ENCODE data around the gene PITX3.

PITX3 gene

DNA sequence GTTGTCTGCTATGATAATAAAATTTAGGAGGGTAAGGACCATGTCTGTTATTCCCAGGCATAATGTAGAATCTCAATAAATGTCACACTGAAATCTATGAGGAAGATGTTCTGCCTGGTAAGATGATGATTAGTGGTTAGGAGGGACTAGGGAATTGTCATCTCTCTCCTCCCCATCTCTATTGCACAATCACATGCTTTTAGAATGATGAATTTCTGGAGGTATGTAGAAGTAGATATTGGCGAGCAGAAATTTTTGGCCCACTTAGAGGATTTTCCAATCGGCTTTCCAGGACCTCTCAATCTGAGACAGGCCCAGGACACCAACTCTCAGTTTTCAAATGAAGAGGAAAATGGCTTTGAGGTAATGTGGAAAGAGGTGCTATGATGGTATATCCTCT is 2.0 kb upstream of the PITX3 start:
- Mint-ChIP-seq H3K4me1 (ENCODE audit: low read depth) (peaks cover 47% of the 10 kb centered on the region), H3K4me3 (no peak overlapping the region), H3K27ac (no peak overlapping the region)

DNA sequence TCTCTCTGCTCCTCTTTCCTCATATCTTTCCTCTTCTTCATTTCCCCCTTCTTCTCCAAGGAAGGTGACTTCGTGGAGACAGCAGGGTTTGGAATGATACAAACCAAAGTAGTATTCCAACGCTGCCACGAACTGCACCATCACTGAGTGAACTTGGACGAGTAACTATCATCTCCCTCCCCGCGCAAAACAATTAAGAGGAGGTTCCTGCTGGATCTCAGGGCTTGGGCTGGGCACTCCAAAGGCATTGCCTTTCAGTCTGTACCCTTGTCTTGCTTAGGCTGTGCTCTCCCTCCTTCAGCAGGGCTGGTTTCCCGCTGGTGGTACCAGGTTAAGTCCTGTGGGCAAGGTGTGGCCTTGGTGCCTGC is 790 bp upstream of the PITX3 start:
- peak overlapping the region; percentile 76 for H3K4me3 Mint-ChIP-seq
- peak overlapping the region; percentile 4 for H3K27ac Mint-ChIP-seq

More for the DNA sequence above, 2.0 kb upstream of the PITX3 start:
- no peak for DNase-seq
- Mint-ChIP-seq H3K36me3 (ENCODE audit: low read depth) (peaks cover 28% of the 10 kb centered on the region), H3K9me3 (no peaks in the 10 kb centered on the region), H3K27me3 (peaks cover 50% of the 10 kb centered on the region)

DNA sequence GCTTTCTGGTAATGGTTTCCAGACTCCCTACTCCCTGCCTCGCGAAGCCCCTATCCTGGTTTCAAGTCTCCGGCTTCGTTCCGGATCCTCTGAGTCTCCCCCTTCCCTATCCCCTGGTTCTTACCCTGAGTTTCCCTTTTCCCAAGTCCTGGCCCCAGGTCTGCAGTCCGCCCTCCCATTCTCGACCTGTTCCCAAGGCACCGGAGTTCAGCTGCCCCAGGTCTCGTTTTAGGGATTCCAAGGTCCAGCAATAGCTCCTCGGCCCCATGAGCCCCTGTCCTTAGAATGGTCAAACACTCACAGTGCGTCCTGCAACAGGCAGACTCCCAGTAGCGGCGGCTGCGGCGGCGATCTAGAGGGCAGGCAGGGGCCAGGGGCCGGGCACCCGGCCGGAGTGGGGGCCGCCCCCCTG is 274 bp downstream of the PITX3 start:
- Mint-ChIP-seq H3K27ac (no peak overlapping the region), H3K36me3 (ENCODE audit: low read depth) (peaks cover 6% of the 10 kb centered on the region), H3K9me3 (no peaks in the 10 kb centered on the region), H3K4me1 (ENCODE audit: low read depth) (peaks cover 24% of the 10 kb centered on the region), H3K4me3 (peak overlapping the region; percentile 63), H3K27me3 (peaks cover 54% of the 10 kb centered on the region)
- no peak for DNase-seq

More for the DNA sequence above, 790 bp upstream of the PITX3 start:
- peaks cover 16% of the 10 kb centered on the region for H3K36me3 Mint-ChIP-seq (ENCODE audit: low read depth)
- peaks cover 51% of the 10 kb centered on the region for H3K27me3 Mint-ChIP-seq
- no peak for DNase-seq
- peaks cover 35% of the 10 kb centered on the region for H3K4me1 Mint-ChIP-seq (ENCODE audit: low read depth)
- no peaks in the 10 kb centered on the region for H3K9me3 Mint-ChIP-seq

DNA sequence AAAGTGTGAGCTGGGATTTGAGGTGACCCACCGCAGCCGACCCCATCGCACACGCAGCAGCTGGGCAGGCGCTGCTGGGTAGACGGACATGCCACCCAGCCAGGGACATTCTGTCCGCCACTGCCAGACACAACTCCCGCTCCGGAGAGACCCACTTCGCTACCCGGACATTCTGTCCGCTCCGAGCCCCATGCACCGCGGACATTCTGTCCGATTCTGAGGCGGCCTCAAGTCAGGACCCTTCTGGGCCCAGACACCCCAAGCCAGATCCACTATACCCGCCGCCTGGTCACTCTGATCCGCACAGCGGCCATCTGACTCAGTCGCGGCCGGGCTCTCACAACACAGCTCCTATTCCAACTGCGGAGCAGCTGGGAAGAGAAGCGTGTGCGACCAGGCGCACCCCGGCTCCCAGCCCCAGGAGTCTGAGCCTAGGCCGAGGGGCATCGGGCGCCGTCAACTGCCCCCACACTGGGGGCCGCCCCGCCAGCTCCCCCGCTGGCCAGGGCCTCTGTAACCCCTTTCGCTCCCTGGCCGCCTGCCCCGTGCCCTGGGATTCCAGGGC is 763 bp downstream of the PITX3 start:
- DNase-seq = no peak
- H3K4me1 Mint-ChIP-seq (ENCODE audit: low read depth) = peaks cover 24% of the 10 kb centered on the region
- H3K36me3 Mint-ChIP-seq (ENCODE audit: low read depth) = peaks cover 2% of the 10 kb centered on the region
- H3K27me3 Mint-ChIP-seq = peaks cover 56% of the 10 kb centered on the region
- peak overlapping the region; percentile 63 for H3K4me3 Mint-ChIP-seq
- H3K9me3 Mint-ChIP-seq = no peaks in the 10 kb centered on the region
- no peak overlapping the region for H3K27ac Mint-ChIP-seq

DNA sequence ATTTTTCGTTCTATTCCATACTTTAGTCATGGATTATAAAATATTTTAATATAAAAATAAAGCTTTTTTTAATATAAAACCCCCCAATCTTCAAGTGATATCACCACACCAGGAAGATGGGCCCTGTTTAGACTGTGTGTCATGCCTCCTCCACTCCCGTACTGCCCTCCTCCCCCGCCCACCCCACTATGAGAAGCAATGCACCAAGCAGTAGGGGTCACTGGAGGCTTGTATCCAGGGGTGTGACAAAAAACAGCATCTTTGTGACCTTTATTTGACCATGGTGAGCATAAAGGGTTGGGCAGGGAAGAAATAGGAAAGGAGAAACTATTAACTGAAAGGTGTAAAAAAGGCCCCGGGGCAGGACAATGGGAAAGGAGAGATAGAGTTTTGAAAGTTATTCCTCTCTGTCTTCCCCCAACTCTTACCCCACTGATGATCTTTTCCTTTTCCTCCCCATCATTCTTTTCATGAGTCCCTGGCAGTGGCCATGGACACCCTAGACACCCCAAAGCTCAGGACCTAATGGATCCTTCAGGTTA is 3.5 kb downstream of the PITX3 start:
- no peaks in the 10 kb centered on the region for H3K9me3 Mint-ChIP-seq
- H3K27me3 Mint-ChIP-seq = peaks cover 56% of the 10 kb centered on the region
- no peak overlapping the region for H3K4me3 Mint-ChIP-seq
- peaks cover 15% of the 10 kb centered on the region for H3K4me1 Mint-ChIP-seq (ENCODE audit: low read depth)
- H3K27ac Mint-ChIP-seq = no peak overlapping the region
- no peak for DNase-seq
- H3K36me3 Mint-ChIP-seq (ENCODE audit: low read depth) = no peaks in the 10 kb centered on the region

DNA sequence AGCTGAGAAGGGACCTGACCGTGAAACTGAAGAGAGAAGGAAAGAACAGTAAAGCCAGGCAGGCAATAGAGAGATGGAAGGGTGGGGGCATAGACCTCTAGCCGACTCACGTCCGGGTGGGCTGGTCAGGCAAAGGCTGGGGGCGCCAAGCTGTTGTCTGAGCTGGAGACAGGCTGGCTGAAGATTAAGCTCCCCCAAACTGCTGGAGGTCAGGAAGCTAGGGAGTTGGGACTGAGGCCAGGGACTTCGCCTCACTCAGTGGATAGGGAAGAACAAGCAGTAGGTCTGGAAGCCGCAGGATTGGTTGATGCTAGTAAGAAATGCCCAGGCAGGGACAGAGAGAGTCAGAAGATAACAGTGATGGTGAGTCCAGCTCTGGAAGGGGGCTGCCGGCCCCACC is 5.3 kb downstream of the PITX3 start:
- DNase-seq = no peak
- Mint-ChIP-seq H3K27ac (no peak overlapping the region), H3K36me3 (ENCODE audit: low read depth) (no peaks in the 10 kb centered on the region), H3K4me3 (no peak overlapping the region), H3K9me3 (no peaks in the 10 kb centered on the region), H3K27me3 (peaks cover 54% of the 10 kb centered on the region), H3K4me1 (ENCODE audit: low read depth) (peaks cover 10% of the 10 kb centered on the region)

DNA sequence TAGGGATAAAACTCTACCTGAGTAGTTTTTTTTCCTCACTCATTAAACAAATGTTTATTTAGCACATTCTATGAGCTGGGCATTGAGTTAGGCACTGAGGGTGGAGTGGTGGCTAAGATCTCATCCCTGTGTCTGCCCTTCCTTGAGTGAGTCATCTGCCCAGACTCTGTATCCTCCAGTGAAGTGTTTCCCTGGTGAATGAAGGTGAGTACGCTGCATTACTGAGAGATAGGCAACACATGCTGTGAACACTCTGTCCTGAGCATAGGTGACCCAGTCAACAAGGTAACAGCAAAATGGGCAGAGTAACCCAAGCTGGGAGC is 5.8 kb downstream of the PITX3 start:
- Mint-ChIP-seq H3K4me3 (no peak overlapping the region), H3K4me1 (ENCODE audit: low read depth) (peaks cover 8% of the 10 kb centered on the region), H3K36me3 (ENCODE audit: low read depth) (no peaks in the 10 kb centered on the region), H3K27me3 (peaks cover 55% of the 10 kb centered on the region), H3K27ac (no peak overlapping the region), H3K9me3 (no peaks in the 10 kb centered on the region)
- no peak for DNase-seq

DNA sequence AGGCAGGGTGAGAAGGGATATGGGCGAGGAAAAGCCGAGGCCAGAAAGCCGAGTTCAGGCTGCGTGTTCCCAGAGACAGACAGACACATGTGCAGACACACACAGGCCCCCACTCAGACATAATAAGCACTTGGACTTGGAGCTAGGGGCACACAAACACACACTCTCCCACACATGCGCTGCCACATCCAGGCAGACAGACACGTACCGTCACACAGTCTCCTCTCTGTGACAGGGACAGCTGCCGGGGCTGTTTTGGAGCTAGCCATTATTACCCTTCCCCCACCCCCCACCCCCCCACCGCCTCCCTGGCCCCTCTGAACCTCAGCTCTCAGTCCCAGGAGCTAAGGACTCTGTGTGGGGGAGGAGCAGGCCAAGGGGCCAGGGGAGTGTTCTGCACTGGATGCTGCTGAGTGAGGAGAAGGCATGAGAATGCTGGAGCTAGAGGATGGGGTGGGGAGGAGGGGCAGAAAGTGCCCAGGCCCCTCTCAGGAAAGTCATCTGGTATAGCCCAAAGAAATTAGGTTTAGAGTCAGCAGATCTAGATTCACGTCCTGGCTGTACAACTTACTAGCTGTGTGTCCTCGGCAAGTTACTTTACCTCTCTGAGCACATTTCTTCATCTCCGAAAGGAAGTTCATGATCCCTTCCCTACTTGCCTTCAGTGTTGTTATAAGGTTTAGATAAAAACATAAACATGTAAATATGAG is 6.3 kb downstream of the PITX3 start:
- Mint-ChIP-seq H3K36me3 (ENCODE audit: low read depth) (no peaks in the 10 kb centered on the region), H3K27ac (no peak overlapping the region), H3K4me1 (ENCODE audit: low read depth) (peaks cover 9% of the 10 kb centered on the region), H3K27me3 (peaks cover 53% of the 10 kb centered on the region), H3K9me3 (no peaks in the 10 kb centered on the region), H3K4me3 (no peak overlapping the region)
- DNase-seq = no peak

DNA sequence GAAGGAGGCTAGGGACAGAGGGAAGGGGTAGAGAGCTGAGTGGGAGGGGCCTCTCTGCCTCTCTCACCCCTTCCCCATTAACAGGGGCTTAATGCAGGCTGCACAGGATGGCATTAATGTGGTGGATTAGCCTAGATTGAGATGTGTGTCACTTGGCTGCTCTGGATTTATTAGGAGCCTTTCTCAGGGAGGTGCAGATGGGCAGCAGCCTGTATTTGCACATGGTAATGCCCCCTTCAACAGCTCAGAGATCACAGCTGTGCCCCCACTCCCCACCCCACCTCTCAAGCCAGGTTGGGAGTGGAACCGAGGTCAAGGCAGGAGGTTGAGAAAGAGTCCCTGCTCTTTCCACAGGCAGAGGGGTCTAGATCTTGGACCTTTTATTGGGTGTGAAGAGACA is 7.3 kb downstream of the PITX3 start:
- Mint-ChIP-seq H3K4me1 (ENCODE audit: low read depth) (peaks cover 15% of the 10 kb centered on the region), H3K4me3 (no peak overlapping the region), H3K36me3 (ENCODE audit: low read depth) (no peaks in the 10 kb centered on the region), H3K9me3 (no peaks in the 10 kb centered on the region), H3K27me3 (peaks cover 55% of the 10 kb centered on the region), H3K27ac (no peak overlapping the region)
- DNase-seq = no peak

DNA sequence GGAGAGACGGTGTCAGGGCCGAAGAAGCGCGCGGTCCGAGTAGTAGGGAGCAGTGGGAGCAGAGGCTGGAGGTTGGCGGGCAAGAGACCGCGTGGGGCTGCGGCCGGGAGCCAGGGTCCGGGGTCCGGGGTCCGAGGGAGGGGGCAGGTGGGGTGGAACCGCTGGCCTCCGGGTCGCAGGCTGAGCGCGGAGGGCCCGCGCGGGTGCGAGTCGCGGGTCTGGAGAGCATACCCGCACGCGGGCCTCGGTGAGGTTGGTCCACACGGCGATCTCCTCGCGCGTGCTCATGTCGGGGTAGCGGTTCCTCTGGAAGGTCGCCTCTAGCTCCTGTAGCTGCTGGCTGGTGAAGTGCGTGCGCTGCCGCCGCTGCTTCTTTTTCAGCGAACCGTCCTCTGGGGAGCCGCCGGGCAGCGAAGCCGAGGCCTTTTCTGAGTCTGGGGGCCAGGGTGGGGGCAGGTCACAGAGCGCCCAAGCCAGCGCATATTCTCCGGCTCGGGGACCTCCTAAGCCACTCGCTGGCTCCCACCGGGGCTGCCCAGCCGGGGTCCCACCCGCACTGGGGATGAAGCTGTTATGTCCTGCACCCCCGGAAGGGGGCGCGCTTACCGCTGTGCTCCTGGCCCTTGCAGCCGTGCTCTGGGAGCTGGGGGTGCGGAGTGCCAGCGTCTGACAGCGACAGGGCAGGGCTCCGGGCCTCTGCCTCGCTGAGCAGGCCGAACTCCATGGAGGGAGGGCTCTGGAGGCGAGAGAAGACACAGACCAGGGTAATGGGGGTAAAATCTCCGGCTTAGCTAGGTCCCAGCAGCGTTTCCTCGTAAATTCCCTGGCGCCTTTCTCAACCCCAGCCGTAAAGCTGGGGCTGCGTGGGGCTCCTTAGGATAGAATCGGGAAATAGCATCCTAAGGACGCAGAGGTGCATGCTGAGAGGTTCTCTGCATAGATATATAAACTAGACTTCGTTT is 9.7 kb downstream of the PITX3 start:
- peaks cover 69% of the 10 kb centered on the region for H3K27me3 Mint-ChIP-seq
- peak; percentile 84 for DNase-seq
- no peaks in the 10 kb centered on the region for H3K36me3 Mint-ChIP-seq (ENCODE audit: low read depth)
- peak overlapping the region; percentile 74 for H3K4me3 Mint-ChIP-seq
- no peaks in the 10 kb centered on the region for H3K9me3 Mint-ChIP-seq
- peaks cover 19% of the 10 kb centered on the region for H3K4me1 Mint-ChIP-seq (ENCODE audit: low read depth)
- H3K27ac Mint-ChIP-seq = no peak overlapping the region

DNA sequence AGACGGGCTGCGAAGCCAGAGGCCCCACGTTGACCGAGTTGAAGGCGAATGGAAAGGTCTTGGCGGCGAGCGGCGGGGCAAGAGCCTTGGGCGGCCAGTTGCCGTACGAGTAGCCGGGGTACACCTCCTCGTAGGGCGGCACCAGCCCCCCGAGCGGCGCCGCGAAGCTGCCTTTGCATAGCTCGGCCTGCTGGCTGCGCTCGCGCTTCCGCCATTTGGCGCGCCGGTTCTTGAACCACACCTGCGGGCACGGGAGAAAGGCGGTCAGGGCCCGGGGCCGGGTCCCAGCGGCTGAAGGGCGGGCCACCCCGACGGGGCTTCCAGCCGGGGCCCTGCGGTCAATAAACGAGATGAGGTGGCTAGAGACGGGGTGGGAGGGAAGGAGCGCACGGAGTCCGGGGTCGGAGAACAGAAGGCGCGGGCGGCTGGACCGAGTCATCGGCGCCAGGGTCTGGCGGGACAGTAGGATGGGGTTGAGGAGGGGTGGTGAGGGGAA is 10.4 kb downstream of the PITX3 start:
- Mint-ChIP-seq H3K4me3 (peak overlapping the region; percentile 74), H3K36me3 (ENCODE audit: low read depth) (no peaks in the 10 kb centered on the region), H3K27ac (no peak overlapping the region), H3K9me3 (no peaks in the 10 kb centered on the region), H3K4me1 (ENCODE audit: low read depth) (peaks cover 26% of the 10 kb centered on the region), H3K27me3 (peaks cover 74% of the 10 kb centered on the region)
- DNase-seq = peak; percentile 74

DNA sequence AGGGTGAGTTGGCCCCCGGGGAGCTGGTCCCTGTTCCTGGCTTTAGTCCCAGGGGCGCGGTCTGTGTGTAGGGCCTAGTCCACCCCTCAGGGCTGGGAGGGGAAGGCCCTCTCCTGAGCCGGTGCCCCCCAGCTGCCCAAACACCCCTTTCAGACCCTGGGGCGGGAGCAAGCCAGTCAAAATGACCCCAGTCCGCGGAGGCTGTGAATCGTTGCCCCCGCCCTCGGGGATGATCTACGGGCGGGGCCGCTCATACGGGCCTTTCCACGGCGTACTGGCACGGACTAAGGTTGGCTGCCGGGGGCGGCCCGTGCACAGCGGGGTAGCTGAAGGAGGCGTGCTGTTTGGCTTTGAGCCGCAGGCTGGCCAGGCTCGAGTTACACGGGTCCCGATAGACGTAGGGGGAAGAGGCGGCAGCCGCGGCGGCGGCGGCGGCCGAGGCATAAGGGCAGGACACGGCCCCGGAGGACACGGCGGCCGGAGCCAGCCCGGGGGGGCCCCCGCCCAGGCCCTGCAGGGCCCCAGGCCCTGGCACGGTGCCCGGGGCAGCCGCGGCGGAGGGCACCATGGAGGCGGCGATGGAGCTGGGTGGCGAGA is 10.9 kb downstream of the PITX3 start:
- peak overlapping the region; percentile 74 for H3K4me3 Mint-ChIP-seq
- H3K36me3 Mint-ChIP-seq (ENCODE audit: low read depth) = no peaks in the 10 kb centered on the region
- peaks cover 79% of the 10 kb centered on the region for H3K27me3 Mint-ChIP-seq
- H3K4me1 Mint-ChIP-seq (ENCODE audit: low read depth) = peaks cover 30% of the 10 kb centered on the region
- no peak overlapping the region for H3K27ac Mint-ChIP-seq
- peak; percentile 65 for DNase-seq
- H3K9me3 Mint-ChIP-seq = no peaks in the 10 kb centered on the region

DNA sequence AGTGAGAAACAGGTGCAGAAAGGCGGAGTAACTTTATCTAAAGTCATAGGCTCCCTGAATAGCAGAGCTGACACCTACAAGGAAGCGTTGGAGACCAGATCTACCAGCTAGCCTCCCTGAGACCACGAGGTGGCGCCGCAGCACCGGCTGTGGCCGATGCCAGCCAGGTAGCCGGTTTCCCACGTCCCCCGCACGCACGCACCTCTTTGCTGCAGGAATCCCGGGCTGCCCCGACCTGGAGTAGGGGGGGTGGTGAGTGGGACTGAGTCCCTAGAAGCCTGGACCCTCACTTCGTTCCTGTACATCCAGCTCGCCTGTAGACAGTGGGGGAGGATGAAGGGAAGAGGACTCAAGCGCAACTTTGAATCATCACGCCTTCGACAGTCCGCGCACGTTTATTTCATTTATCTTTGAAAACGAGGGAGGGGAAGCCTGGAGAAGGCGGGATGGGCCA is 11.5 kb downstream of the PITX3 start:
- Mint-ChIP-seq H3K27me3 (peaks cover 79% of the 10 kb centered on the region), H3K27ac (peak overlapping the region; percentile 37), H3K4me3 (peak overlapping the region; percentile 74), H3K4me1 (ENCODE audit: low read depth) (peaks cover 30% of the 10 kb centered on the region), H3K9me3 (no peaks in the 10 kb centered on the region), H3K36me3 (ENCODE audit: low read depth) (no peaks in the 10 kb centered on the region)
- peak; percentile 92 for DNase-seq

DNA sequence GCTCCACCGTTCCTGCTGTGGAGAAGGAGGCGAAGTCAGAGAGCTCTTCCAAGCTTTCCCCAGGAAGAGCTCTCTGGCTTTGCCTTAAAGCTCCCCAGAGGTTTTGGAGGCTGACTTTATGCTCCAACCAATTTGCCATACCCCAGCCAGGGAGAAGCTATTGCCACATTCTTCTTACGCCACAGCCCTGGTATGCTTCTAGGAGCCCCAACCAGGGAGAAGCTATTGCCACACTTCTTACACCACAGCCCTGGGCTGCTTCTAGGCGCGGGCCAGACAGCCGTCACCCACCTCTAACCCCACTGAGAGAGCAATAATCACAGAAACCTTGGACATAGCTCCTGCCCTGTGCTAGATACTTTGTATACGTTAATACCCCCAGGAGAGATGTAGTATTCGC is 14.3 kb downstream of the PITX3 start:
- H3K27ac Mint-ChIP-seq = no peak overlapping the region
- peaks cover 30% of the 10 kb centered on the region for H3K4me1 Mint-ChIP-seq (ENCODE audit: low read depth)
- no peaks in the 10 kb centered on the region for H3K36me3 Mint-ChIP-seq (ENCODE audit: low read depth)
- no peaks in the 10 kb centered on the region for H3K9me3 Mint-ChIP-seq
- peaks cover 74% of the 10 kb centered on the region for H3K27me3 Mint-ChIP-seq
- H3K4me3 Mint-ChIP-seq = no peak overlapping the region
- no peak for DNase-seq
